ENCODE measurements around the gene AZI2.

Gene AZI2

GRCh38 chr3:28348629-28349468 is at the start of gene AZI2, which contains the start of gene ZCWPW2:
TSS of gene AZI2 (minus strand) at chr3:28348824. CDS start at chr3:28340617, 8,207 bp downstream.
TSS of gene ZCWPW2 (plus strand) at chr3:28348721. CDS start at chr3:28413069, 64,348 bp downstream.
- peak; percentile 47 to 94 (median 89) for DNase-seq

GRCh38 chr3:28388978-28389377 is 40.4 kb upstream of the AZI2 start:
- no peak for DNase-seq

GRCh38 chr3:28386049-28386448 is 37.4 kb upstream of the AZI2 start:
- DNase-seq = no peak

- DNase-seq = no peak
Observed at GRCh38 chr3:28376424-28376823, 27.8 kb upstream of the AZI2 start.

- peak in 1 of 56 donors; percentile 29 for DNase-seq
Observed at GRCh38 chr3:28349469-28350000, 911 bp upstream of the AZI2 start.

GRCh38 chr3:28348265-28348628 is 377 bp downstream of the AZI2 start:
- peak in 1 of 56 donors; percentile 83 for DNase-seq

GRCh38 chr3:28347374-28348264 is 1.0 kb downstream of the AZI2 start:
- peak in 11 of 56 donors; percentile 1 to 53 (median 17) for DNase-seq

- DNase-seq = no peak
Observed at GRCh38 chr3:28345690-28346089, 2.9 kb downstream of the AZI2 start.

GRCh38 chr3:28343144-28343543 is 5.5 kb downstream of the AZI2 start:
- no peak for DNase-seq

- DNase-seq = no peak
Observed at GRCh38 chr3:28337230-28337629, 11.4 kb downstream of the AZI2 start.

- no peak for DNase-seq
Observed at GRCh38 chr3:28335246-28335645, 13.4 kb downstream of the AZI2 start.

- no peak for DNase-seq
Observed at GRCh38 chr3:28334552-28334951, 14.1 kb downstream of the AZI2 start.

GRCh38 chr3:28328188-28329151 is 20.2 kb downstream of the AZI2 start:
- DNase-seq = no peak

- DNase-seq = no peak
Observed at GRCh38 chr3:28326458-28326926, 22.1 kb downstream of the AZI2 start.

- DNase-seq = no peak
Observed at GRCh38 chr3:28322464-28322863, 26.2 kb downstream of the AZI2 start.

- DNase-seq = no peak
Observed at GRCh38 chr3:28320981-28321380, 27.6 kb downstream of the AZI2 start.

GRCh38 chr3:28317438-28318022 is 31.1 kb downstream of the AZI2 start:
- peak in 1 of 56 donors; percentile 1 for DNase-seq

- no peak for DNase-seq
Observed at GRCh38 chr3:28316226-28316625, 32.4 kb downstream of the AZI2 start.

- no peak for DNase-seq
Observed at GRCh38 chr3:28315711-28316110, 32.9 kb downstream of the AZI2 start.

GRCh38 chr3:28308196-28308595 is 40.4 kb downstream of the AZI2 start:
- DNase-seq = no peak
